ENCODE data around the gene FRYL.

FRYL gene

DNA sequence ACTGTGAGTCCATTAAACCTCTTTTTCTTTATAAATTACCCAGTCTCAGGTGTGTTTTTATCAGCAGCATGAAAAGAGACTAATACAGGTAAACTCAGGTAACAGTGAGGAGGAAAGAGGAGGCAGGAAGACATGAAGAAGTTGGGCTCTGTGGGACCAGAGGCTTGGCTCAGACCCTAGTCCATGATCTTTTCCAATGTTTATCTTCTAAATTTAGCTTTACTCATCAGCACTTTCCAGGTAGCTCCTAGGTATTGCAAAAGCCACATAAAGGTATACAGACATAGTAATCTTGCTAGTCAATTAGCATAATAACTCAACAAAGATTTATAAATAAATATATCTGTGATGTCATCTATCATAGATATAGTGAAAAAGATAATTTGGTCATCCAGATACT is 11.2 kb upstream of the FRYL start:
- no peak for TF ChIP-seq TEAD4 (IDR thresholded peaks at IDR 0.05)
- no peak for TF ChIP-seq CREB1 (IDR thresholded peaks at IDR 0.05; ENCODE audit: low read depth)
- TF ChIP-seq YY1 (IDR thresholded peaks at IDR 0.05; ENCODE audit: low read depth), result no peak
- no peak for TF ChIP-seq TCF12 (IDR thresholded peaks at IDR 0.05; ENCODE audit: low read depth)
- no peak for TF ChIP-seq FOXM1 (IDR thresholded peaks at IDR 0.05; ENCODE audit: borderline replicate concordance, low read depth)
- TF ChIP-seq, protein P1, sequence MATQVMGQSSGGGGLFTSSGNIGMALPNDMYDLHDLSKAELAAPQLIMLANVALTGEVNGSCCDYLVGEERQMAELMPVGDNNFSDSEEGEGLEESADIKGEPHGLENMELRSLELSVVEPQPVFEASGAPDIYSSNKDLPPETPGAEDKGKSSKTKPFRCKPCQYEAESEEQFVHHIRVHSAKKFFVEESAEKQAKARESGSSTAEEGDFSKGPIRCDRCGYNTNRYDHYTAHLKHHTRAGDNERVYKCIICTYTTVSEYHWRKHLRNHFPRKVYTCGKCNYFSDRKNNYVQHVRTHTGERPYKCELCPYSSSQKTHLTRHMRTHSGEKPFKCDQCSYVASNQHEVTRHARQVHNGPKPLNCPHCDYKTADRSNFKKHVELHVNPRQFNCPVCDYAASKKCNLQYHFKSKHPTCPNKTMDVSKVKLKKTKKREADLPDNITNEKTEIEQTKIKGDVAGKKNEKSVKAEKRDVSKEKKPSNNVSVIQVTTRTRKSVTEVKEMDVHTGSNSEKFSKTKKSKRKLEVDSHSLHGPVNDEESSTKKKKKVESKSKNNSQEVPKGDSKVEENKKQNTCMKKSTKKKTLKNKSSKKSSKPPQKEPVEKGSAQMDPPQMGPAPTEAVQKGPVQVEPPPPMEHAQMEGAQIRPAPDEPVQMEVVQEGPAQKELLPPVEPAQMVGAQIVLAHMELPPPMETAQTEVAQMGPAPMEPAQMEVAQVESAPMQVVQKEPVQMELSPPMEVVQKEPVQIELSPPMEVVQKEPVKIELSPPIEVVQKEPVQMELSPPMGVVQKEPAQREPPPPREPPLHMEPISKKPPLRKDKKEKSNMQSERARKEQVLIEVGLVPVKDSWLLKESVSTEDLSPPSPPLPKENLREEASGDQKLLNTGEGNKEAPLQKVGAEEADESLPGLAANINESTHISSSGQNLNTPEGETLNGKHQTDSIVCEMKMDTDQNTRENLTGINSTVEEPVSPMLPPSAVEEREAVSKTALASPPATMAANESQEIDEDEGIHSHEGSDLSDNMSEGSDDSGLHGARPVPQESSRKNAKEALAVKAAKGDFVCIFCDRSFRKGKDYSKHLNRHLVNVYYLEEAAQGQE (IDR thresholded peaks at IDR 0.05; ENCODE audit: low read depth), result no peak
- no peak for TF ChIP-seq CEBPB (IDR thresholded peaks at IDR 0.05)
- no peak for TF ChIP-seq ZBTB7A (IDR thresholded peaks at IDR 0.05; ENCODE audit: low read depth)
- no peak for TF ChIP-seq MAX (IDR thresholded peaks at IDR 0.05)
- no peak for TF ChIP-seq RAD21 (IDR thresholded peaks at IDR 0.05; ENCODE audit: low read depth)
- TF ChIP-seq, protein P2, sequence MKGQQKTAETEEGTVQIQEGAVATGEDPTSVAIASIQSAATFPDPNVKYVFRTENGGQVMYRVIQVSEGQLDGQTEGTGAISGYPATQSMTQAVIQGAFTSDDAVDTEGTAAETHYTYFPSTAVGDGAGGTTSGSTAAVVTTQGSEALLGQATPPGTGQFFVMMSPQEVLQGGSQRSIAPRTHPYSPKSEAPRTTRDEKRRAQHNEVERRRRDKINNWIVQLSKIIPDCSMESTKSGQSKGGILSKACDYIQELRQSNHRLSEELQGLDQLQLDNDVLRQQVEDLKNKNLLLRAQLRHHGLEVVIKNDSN (IDR thresholded peaks at IDR 0.05), result no peak
- TF ChIP-seq NFIC (IDR thresholded peaks at IDR 0.05), result no peak
- no peak for TF ChIP-seq EP300 (IDR thresholded peaks at IDR 0.05; ENCODE audit: borderline replicate concordance)
- no peak for TF ChIP-seq TAF1 (IDR thresholded peaks at IDR 0.05; ENCODE audit: low read depth)
- TF ChIP-seq EGR1 (IDR thresholded peaks at IDR 0.05), result no peak

- TF ChIP-seq TCF12 (IDR thresholded peaks at IDR 0.05; ENCODE audit: low read depth) (no peak), ZBTB7A (IDR thresholded peaks at IDR 0.05; ENCODE audit: low read depth) (no peak), EP300 (IDR thresholded peaks at IDR 0.05; ENCODE audit: borderline replicate concordance) (no peak)
These were observed 10.5 kb upstream of the FRYL start for GRCh38 chr4:48790561-48790960.

GRCh38 chr4:48787056-48787455 is 7.0 kb upstream of the FRYL start:
- TF ChIP-seq EGR1 (IDR thresholded peaks at IDR 0.05) (no peak), ZBTB7A (IDR thresholded peaks at IDR 0.05; ENCODE audit: low read depth) (no peak), CREB1 (IDR thresholded peaks at IDR 0.05; ENCODE audit: low read depth) (no peak), TAF1 (IDR thresholded peaks at IDR 0.05; ENCODE audit: low read depth) (no peak), YY1 (IDR thresholded peaks at IDR 0.05; ENCODE audit: low read depth) (no peak), TEAD4 (IDR thresholded peaks at IDR 0.05) (no peak), RAD21 (IDR thresholded peaks at IDR 0.05; ENCODE audit: low read depth) (no peak), FOXM1 (IDR thresholded peaks at IDR 0.05; ENCODE audit: borderline replicate concordance, low read depth) (no peak), EP300 (IDR thresholded peaks at IDR 0.05; ENCODE audit: borderline replicate concordance) (no peak), CEBPB (IDR thresholded peaks at IDR 0.05) (no peak), NFIC (IDR thresholded peaks at IDR 0.05) (no peak), TCF12 (IDR thresholded peaks at IDR 0.05; ENCODE audit: low read depth) (no peak), MAX (IDR thresholded peaks at IDR 0.05) (no peak)
- TF ChIP-seq, protein P2 (IDR thresholded peaks at IDR 0.05), result no peak
- TF ChIP-seq, protein P1 (IDR thresholded peaks at IDR 0.05; ENCODE audit: low read depth), result no peak

DNA sequence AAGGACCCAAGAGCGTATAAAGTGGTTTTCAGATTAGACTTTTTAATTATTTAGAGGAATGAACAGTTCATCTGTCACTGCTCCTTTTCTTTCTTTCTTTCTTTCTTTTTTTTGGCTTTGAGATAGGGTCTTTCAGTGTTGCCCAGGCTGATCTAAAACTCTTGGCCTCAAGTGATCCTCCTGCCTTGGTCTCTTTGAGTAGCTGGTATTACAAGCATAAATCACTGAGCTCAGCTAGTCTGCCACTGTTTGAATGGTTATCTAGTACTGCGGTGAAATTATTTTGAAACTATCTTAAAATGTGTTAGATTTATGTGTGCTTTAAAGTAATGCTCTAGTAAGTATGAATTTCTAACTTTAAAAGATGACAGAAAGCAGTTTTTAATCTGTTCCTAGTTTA is 6.5 kb upstream of the FRYL start:
- TF ChIP-seq CREB1 (IDR thresholded peaks at IDR 0.05; ENCODE audit: low read depth) (no peak), CEBPB (IDR thresholded peaks at IDR 0.05) (no peak), TAF1 (IDR thresholded peaks at IDR 0.05; ENCODE audit: low read depth) (no peak), EGR1 (IDR thresholded peaks at IDR 0.05) (no peak), EP300 (IDR thresholded peaks at IDR 0.05; ENCODE audit: borderline replicate concordance) (no peak), TCF12 (IDR thresholded peaks at IDR 0.05; ENCODE audit: low read depth) (no peak)
- TF ChIP-seq, protein P2 (IDR thresholded peaks at IDR 0.05), result no peak

DNA sequence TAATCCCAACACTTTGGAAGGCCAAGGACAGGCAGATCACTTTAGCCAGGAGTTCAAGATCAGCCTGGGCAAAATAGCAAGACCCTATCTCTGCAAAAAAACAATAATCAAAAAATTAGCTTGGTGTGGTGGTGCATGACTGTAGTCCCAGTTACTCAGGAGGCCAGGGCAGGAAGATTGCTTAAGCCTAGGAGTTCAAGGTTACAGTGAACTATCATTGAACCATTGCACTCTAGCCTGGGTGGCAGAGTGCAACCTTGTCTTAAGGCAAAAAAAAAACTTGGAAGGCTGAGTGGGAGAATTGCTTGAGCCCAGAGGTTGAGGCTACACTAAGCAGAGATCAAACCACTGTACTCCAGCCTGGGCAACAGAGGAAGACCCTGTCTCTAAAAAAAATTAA is 5.2 kb upstream of the FRYL start:
- TF ChIP-seq MAX (IDR thresholded peaks at IDR 0.05) (no peak), TAF1 (IDR thresholded peaks at IDR 0.05; ENCODE audit: low read depth) (no peak), RAD21 (IDR thresholded peaks at IDR 0.05; ENCODE audit: low read depth) (no peak), YY1 (IDR thresholded peaks at IDR 0.05; ENCODE audit: low read depth) (no peak), ZBTB7A (IDR thresholded peaks at IDR 0.05; ENCODE audit: low read depth) (no peak), NFIC (IDR thresholded peaks at IDR 0.05) (no peak), CEBPB (IDR thresholded peaks at IDR 0.05) (no peak), EGR1 (IDR thresholded peaks at IDR 0.05) (no peak), EP300 (IDR thresholded peaks at IDR 0.05; ENCODE audit: borderline replicate concordance) (no peak), TEAD4 (IDR thresholded peaks at IDR 0.05) (no peak), CREB1 (IDR thresholded peaks at IDR 0.05; ENCODE audit: low read depth) (no peak), FOXM1 (IDR thresholded peaks at IDR 0.05; ENCODE audit: borderline replicate concordance, low read depth) (no peak), TCF12 (IDR thresholded peaks at IDR 0.05; ENCODE audit: low read depth) (no peak)
- TF ChIP-seq, protein P1 (IDR thresholded peaks at IDR 0.05; ENCODE audit: low read depth), result no peak
- TF ChIP-seq, protein P2 (IDR thresholded peaks at IDR 0.05), result no peak
